ENCODE measurements around the gene PCBP3.
A peak's percentile ranks its signal among the peaks of the same experiment; 100 is the strongest.
"Not testable (repeated sequence)": the region's sequence is repeated elsewhere in the genome, so short reads cannot be mapped to it uniquely, and the experiment has no call there.

The PCBP3 gene

GRCh38 chr21:45852386-45852785, 208.9 kb downstream of the PCBP3 start:
- not testable (repeated sequence) for DNase-seq

- no peak for DNase-seq
Observed at GRCh38 chr21:45852886-45853400, 209.4 kb downstream of the PCBP3 start.

DNA sequence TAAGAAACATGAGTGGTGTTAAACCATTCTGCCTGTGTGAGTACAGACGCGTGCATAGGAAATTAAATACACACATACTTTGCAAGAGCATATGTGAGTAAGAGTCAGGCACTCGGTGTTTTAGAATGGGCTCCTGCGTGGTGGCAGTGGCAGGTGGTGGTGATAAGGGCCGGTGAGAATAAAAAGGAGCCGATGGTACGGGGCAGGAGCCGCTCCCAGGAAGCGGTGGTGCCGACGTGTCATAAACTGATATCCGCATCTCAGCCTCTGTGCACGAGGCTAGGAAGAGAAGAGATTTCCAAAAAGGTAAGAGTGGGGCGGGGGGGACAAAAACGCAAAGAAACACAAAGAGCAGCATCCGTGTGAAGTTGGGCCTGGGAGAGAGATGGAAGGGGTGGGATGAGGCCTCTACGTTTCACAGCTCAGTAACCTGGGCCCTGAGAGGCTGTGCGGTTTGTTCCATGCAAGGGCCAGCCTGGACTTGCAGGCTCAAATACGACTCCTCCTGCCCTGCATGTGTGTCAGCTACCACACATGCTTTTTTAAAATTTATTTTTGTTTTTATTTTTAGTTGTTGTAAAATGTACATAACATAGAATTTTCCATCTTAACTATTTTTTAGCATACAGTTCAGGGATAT, 210.3 kb downstream of the PCBP3 start:
- DNase-seq = no peak

DNA sequence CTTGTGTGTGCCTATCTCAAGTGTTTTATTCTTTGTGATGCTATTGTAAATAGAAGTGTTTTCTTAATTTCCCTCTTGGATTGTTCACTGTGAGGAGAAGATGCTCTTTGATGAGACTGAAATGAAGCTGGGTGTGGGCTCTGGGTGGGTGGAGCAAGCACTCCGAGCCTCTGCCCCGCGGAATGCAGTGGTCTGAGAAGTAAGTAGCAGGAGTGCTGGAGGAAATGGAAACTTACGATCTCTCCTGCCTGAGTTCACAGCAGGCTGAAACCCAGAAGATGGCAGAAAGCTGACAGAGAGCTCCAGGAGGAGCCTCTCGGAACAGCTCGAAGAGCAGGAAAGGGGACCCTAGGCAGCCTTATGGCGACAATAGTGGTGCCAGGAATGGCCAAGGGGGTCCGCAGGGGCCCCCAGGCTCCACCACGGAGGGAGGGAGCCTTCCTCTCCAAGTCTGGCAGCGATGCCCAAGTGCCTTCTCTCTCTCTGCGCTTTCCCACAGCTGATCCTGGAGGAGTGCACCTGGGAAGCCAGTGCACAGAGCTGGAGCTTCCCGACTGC, 211.2 kb downstream of the PCBP3 start:
- DNase-seq = no peak

DNA sequence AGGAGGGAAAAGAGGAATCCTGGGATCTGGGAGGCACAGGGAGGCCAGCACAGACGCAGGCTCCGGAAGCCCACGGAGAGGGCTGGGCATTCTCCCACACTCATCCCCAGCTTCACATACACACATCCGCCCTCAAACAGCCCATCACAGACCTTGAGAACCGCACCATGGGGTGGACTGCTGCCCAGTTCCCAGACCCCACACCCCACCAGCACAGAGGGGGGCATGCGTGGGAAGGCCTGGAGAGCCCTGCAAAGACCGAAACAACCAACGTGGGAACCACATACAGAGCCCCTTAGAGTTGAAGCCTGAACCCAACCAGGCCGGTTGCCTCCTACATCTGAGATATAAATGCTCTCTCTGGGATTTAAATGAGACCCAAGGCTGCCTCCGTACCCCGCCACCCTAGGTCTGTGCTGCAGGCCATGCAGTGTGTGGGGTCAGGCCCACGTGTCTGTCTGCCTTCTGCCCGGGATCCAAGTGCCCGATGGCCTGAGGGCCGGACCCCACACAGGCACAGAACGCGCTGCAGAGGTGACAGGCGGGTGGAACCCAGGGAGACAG, 211.8 kb downstream of the PCBP3 start:
- no peak for DNase-seq

DNA sequence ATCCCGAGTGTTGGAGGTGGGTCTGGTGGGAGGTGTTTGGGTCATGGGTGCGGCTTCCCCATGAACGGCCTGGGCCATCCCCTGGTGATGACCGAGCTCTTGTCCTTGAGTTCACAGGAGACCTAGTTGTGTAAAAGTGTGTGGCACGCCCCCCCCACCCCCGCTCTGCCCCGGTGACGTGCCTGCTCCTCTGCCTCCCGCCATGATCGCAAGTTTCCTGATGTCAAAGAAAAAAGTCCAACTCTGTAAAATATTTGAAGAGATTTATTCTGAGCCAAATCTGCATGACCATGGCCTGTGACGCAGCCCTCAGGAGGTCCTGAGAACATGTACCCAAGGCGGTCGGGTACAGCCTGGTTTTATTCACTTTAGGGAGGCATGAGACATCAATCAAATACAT, 212.9 kb downstream of the PCBP3 start:
- DNase-seq = no peak

DNA sequence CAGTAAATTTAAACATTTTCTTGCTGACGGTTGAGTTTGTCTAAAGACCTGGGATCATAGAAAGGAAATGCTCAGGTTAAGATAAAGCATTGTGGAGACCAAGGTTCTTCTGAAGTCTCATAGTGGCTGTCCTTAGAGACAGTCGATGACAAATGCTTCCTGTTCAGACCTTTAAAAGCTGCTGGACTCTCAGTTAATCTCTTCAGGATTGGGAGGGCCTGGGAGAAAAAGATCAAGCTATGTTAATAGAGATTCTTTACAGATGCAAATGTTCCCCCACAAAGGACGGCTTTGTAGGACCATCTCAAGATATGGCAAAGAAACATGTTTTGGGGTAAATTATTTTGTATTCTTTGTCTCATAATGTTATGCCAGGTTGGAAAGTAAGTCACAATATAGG, 213.4 kb downstream of the PCBP3 start:
- no peak for DNase-seq

- DNase-seq = no peak
Observed at GRCh38 chr21:45857761-45858160, 214.2 kb downstream of the PCBP3 start.

DNA sequence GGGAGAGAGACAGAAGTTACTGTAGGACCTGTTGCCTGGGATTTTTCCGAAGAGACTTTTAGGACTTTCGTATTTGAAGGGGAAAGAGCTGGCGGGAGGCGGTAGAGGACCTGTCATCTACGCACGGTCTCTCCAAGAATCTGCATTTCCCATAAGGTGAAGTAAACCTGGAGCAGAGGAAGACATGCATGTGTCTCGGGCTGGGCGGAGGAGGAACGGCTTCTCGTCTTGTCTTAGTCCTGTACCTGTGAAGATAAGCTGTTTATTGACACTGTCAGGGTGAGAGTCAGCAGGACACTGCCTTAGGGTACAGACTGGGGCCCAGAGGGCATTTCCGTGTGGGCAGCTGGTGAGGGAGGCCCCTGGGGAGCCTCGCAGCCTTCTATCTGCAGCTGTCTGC, 214.7 kb downstream of the PCBP3 start:
- no peak for DNase-seq

- no peak for DNase-seq
Observed at GRCh38 chr21:45859041-45859761, 215.7 kb downstream of the PCBP3 start.

DNA sequence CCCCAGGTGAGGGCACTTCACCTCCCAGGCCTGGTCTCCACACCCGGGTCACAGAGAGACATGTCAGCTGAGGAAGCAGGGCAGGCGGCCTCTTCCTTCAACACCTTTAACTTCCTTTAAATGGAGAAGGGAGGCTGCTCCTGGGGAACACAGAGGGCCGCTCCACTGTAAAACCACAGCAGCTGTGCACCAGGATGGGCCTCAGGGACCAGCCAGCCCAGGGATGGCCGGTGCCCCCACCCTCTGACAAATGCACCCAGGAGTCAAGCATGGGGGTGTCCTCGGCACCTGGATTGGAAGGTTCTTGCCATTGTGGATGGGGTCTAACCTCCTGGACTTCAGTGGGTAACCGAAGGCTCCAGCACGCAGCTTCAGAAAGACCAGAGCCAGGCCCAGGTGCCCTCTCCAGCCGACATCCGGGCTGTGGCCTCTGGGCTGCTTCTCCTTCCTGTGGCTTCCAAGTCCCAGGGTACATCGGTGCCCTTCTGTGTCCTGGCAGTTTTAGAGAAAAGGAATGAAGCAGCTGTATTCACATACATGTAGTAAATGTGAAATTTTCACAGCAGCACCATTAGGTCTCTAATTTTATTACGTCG, 216.3 kb downstream of the PCBP3 start:
- no peak for DNase-seq

GRCh38 chr21:45860493-45861155, 217.1 kb downstream of the PCBP3 start:
- no peak for DNase-seq

DNA sequence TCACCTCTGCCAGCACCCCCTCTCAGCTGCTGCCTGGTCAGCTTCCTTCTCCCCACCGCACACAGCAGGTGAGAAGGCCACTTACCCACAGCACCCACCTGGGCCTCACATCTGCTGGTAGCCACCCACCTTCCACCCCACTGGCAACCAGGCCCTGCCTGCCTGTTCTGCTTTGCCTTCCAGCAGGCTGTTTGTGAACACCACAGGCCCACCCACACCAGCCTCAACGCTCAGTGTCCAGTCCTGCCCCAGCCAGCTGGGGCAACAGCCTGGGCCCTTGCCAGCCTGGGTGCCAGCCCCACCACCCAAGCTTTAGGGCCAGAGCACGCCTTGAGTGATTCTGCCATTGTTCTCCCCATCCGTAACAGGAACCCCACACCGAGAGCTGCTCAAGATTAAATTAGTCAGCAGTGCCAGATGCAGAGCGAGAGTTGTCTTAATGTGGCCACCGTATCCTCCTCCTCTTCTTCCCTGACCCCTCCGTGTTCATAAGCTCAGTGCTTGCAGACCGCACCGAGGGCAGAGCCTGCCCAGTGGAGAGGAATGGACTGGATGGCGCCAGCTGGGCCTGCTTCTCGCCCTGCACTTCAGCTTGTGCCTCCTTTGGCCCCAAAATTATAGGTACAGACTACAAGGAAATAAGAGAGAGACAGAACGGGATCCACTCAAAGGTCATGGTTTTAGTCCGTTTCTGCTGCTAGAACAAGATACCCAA, 217.8 kb downstream of the PCBP3 start:
- no peak for DNase-seq

GRCh38 chr21:45862543-45863207, 219.2 kb downstream of the PCBP3 start:
- DNase-seq = no peak

GRCh38 chr21:45863267-45863666, 219.7 kb downstream of the PCBP3 start:
- DNase-seq = no peak

- DNase-seq = no peak
Observed at GRCh38 chr21:45863751-45864150, 220.2 kb downstream of the PCBP3 start.

DNA sequence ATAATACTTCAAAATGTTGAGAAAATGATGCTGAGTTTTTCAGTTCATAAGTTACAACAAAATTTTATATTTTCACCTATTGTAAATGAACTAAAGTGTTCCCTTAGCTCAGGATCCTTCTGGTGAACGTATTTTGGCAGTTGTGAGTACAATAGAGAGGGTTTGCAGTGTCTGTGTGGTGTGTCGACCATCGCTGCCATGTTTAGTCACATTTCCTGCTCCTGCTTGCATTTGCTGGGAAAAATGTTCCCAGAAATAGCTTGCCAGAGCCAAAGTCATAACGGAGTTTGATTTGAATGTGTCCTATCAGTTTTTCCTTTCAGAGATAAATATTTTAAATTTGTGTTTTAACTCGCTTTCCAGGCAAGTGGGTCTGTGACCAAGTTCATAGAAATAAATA, 220.9 kb downstream of the PCBP3 start:
- DNase-seq = peak; percentile 35

GRCh38 chr21:45865106-45865835, 221.7 kb downstream of the PCBP3 start:
- DNase-seq = peak; percentile 96

DNA sequence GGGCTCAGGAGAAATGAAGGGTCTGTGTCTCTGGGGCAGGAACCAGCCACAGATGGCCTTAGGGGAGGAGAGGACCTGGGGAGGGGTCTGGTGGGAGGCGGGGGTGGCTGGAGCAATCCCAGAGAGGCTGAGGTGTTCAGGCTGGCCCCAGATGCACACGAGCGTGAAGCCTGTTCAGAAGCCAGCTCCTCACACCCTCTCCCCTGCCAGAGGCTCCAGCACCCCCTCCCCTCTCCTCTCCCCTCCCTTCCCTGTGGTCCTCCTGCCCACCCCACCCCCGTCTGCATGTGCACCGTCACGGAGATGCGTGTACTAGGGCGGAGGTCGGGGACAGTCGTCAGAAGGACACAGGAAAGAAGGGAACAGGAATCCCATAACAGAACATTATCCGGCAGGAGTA, 223.0 kb downstream of the PCBP3 start:
- DNase-seq = no peak

- DNase-seq = no peak
Observed at GRCh38 chr21:45867041-45867666, 223.6 kb downstream of the PCBP3 start.

All from EL (cell line).